HEK293 (cell line): ENCODE results near the gene STRADA.

Experiments
- TCF7L2 ChIP-seq: IDR thresholded peaks from 2 replicates; pipeline ENCODE4 v1.6.1; 2011; ENCODE audit warnings: low read depth, mild to moderate bottlenecking, inconsistent platforms, low read length, moderate library complexity, borderline replicate concordance
- ZBTB49 ChIP-seq: fragments of 450-650 bp; formaldehyde crosslinking; IDR thresholded peaks from 2 replicates; pipeline ENCODE4 v1.5.1; 2016; ENCODE audit warnings: missing biosample characterization, missing genetic modification characterization, low read depth
- TF ChIP-seq, protein P1 (sequence below): fragments of 450-650 bp; formaldehyde crosslinking; IDR thresholded peaks from 2 replicates; pipeline ENCODE4 v1.5.1; 2016; ENCODE audit warnings: missing biosample characterization, missing genetic modification characterization
- TF ChIP-seq, protein P2 (sequence below): fragments of 450-650 bp; formaldehyde crosslinking; IDR thresholded peaks from 2 replicates; pipeline ENCODE4 v1.5.0; 2017; ENCODE audit warnings: missing biosample characterization, missing genetic modification characterization, borderline replicate concordance

DNA sequence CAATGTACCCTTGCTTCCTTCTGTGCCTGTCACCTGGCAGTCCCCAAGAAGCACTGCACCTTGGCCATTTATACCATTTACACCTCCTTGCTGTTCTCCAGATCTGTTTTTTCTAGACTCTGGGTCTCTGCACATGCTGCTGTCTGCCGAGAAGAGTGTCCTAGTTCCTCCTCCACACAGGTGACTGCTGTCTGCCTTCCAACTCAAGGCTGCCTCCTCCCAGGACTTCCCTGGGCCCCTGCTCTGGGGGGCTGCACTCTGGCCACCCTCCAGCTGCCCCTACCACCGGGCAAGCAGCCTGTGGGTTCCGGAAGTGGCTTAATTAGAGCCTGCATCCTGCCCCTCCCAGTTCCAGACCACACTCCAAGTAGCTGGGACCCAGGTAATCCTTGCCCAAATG, 35.9 kb downstream of the STRADA start:
- TF ChIP-seq ZBTB49 (no peak), TCF7L2 (no peak)
- TF ChIP-seq, protein P1, sequence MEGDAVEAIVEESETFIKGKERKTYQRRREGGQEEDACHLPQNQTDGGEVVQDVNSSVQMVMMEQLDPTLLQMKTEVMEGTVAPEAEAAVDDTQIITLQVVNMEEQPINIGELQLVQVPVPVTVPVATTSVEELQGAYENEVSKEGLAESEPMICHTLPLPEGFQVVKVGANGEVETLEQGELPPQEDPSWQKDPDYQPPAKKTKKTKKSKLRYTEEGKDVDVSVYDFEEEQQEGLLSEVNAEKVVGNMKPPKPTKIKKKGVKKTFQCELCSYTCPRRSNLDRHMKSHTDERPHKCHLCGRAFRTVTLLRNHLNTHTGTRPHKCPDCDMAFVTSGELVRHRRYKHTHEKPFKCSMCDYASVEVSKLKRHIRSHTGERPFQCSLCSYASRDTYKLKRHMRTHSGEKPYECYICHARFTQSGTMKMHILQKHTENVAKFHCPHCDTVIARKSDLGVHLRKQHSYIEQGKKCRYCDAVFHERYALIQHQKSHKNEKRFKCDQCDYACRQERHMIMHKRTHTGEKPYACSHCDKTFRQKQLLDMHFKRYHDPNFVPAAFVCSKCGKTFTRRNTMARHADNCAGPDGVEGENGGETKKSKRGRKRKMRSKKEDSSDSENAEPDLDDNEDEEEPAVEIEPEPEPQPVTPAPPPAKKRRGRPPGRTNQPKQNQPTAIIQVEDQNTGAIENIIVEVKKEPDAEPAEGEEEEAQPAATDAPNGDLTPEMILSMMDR (tag by site-specific recombination): no peak
- TF ChIP-seq, protein P2, sequence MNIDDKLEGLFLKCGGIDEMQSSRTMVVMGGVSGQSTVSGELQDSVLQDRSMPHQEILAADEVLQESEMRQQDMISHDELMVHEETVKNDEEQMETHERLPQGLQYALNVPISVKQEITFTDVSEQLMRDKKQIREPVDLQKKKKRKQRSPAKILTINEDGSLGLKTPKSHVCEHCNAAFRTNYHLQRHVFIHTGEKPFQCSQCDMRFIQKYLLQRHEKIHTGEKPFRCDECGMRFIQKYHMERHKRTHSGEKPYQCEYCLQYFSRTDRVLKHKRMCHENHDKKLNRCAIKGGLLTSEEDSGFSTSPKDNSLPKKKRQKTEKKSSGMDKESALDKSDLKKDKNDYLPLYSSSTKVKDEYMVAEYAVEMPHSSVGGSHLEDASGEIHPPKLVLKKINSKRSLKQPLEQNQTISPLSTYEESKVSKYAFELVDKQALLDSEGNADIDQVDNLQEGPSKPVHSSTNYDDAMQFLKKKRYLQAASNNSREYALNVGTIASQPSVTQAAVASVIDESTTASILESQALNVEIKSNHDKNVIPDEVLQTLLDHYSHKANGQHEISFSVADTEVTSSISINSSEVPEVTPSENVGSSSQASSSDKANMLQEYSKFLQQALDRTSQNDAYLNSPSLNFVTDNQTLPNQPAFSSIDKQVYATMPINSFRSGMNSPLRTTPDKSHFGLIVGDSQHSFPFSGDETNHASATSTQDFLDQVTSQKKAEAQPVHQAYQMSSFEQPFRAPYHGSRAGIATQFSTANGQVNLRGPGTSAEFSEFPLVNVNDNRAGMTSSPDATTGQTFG (tag by site-specific recombination): no peak
